Measurements from ENCODE around the gene APBB1IP.

Gene APBB1IP

GRCh38 chr10:26519803-26520202 lies 81.7 kb downstream of the APBB1IP start:
- POLR2A ChIA-PET = no interaction called here
- no peaks in the 10 kb centered on the region for H3K9me3 ChIP-seq (ENCODE audit: control insufficient read depth, insufficient read depth, low read depth, low read length)
- CTCF ChIA-PET = no interaction called here
- no peak overlapping the region for H3K4me3 ChIP-seq (ENCODE audit: low read depth, low read length)
- H3K4me1 ChIP-seq (ENCODE audit: control insufficient read depth, insufficient read depth, low read length) = peaks cover 23% of the 10 kb centered on the region
- TF ChIP-seq ZEB2 (tag by site-specific recombination; IDR thresholded peaks at IDR 0.05) (no peak), ZNF830 (tag by site-specific recombination; IDR thresholded peaks at IDR 0.05; ENCODE audit: low read depth) (no peak), ZSCAN30 (tag by site-specific recombination; IDR thresholded peaks at IDR 0.05) (no peak), ZNF792 (tag by site-specific recombination; IDR thresholded peaks at IDR 0.05) (no peak)
- H3K27ac ChIP-seq (ENCODE audit: extremely low read depth, low read depth, low read length) = no peak overlapping the region
- no peaks in the 10 kb centered on the region for H3K36me3 ChIP-seq (ENCODE audit: control insufficient read depth in 2 of 2, insufficient read depth in 1 of 2, low read length in 2 of 2)

GRCh38 chr10:26520575-26520974 lies 82.4 kb downstream of the APBB1IP start:
- H3K9me3 ChIP-seq (ENCODE audit: control insufficient read depth, insufficient read depth, low read depth, low read length) = no peaks in the 10 kb centered on the region
- TF ChIP-seq KLF9 (tag by site-specific recombination; IDR thresholded peaks at IDR 0.05; ENCODE audit: low read depth) = no peak
- no peak for TF ChIP-seq ZNF792 (tag by site-specific recombination; IDR thresholded peaks at IDR 0.05)
- TF ChIP-seq ZNF626 (tag by site-specific recombination; IDR thresholded peaks at IDR 0.05) = no peak
- no peak for TF ChIP-seq ZNF664 (tag by site-specific recombination; IDR thresholded peaks at IDR 0.05)
- no peak for TF ChIP-seq KLF16 (tag by site-specific recombination; IDR thresholded peaks at IDR 0.05)
- TF ChIP-seq ZNF239 (tag by site-specific recombination; IDR thresholded peaks at IDR 0.05) = no peak
- TF ChIP-seq SCRT2 (tag by site-specific recombination; IDR thresholded peaks at IDR 0.05) = no peak
- TF ChIP-seq ZNF280D (tag by site-specific recombination; IDR thresholded peaks at IDR 0.05) = no peak
- TF ChIP-seq INSM2 (tag by site-specific recombination; IDR thresholded peaks at IDR 0.05) = no peak
- no peak for TF ChIP-seq ZNF121 (tag by site-specific recombination; IDR thresholded peaks at IDR 0.05)
- TF ChIP-seq GLIS2 (tag by site-specific recombination; IDR thresholded peaks at IDR 0.05) = no peak
- no peak for TF ChIP-seq MEIS1 (CRISPR knock-in tag; IDR thresholded peaks at IDR 0.05; ENCODE audit: borderline replicate concordance)
- no peak for TF ChIP-seq ZNF132 (tag by site-specific recombination; IDR thresholded peaks at IDR 0.05; ENCODE audit: borderline replicate concordance)
- no peak for TF ChIP-seq HOXC10 (CRISPR knock-in tag; IDR thresholded peaks at IDR 0.05)
- ChIA-PET POLR2A (no interaction called here), CTCF (no interaction called here)
- H3K36me3 ChIP-seq (ENCODE audit: control insufficient read depth in 2 of 2, insufficient read depth in 1 of 2, low read length in 2 of 2) = no peaks in the 10 kb centered on the region
- H3K27ac ChIP-seq (ENCODE audit: extremely low read depth, low read depth, low read length) = no peak overlapping the region
- H3K4me1 ChIP-seq (ENCODE audit: control insufficient read depth, insufficient read depth, low read length) = peaks cover 25% of the 10 kb centered on the region
- H3K4me3 ChIP-seq (ENCODE audit: low read depth, low read length) = no peak overlapping the region

- Histone ChIP-seq H3K27ac (ENCODE audit: extremely low read depth, low read depth, low read length) (peak overlapping the region; percentile 66), H3K9me3 (ENCODE audit: control insufficient read depth, insufficient read depth, low read depth, low read length) (no peaks in the 10 kb centered on the region), H3K36me3 (ENCODE audit: control insufficient read depth in 2 of 2, insufficient read depth in 1 of 2, low read length in 2 of 2) (no peaks in the 10 kb centered on the region), H3K4me3 (ENCODE audit: low read depth, low read length) (no peak overlapping the region), H3K4me1 (ENCODE audit: control insufficient read depth, insufficient read depth, low read length) (peaks cover 15% of the 10 kb centered on the region)
- POLR2A ChIA-PET = interaction anchor here (0.6 to 0.9 kb wide), 4 partner anchors 8 to 1685 kb away, joined by 4 to 9 read pairs (median 7); no protein-coding TSS in a partner anchor
- CTCF ChIA-PET = interaction anchor here (0.6 to 1.7 kb wide), 3 partner anchors 15 to 56 kb away, joined by 3 to 6 read pairs (median 4); no protein-coding TSS in a partner anchor
- TF ChIP-seq ZNF623 (tag by site-specific recombination; IDR thresholded peaks at IDR 0.05) (no peak; the same call in 1 of the 2 replicates), SP2 (tag by site-specific recombination; IDR thresholded peaks at IDR 0.05) (peak; percentile 71), ZNF624 (tag by site-specific recombination; IDR thresholded peaks at IDR 0.05) (no peak), ZBTB21 (tag by site-specific recombination; IDR thresholded peaks at IDR 0.05) (peak; percentile 87), ZNF18 (tag by site-specific recombination; IDR thresholded peaks at IDR 0.05) (0 out of 2 replicates have a peak, but pooled peaks have one; percentile 44), KLF8 (tag by site-specific recombination; IDR thresholded peaks at IDR 0.05) (peak; percentile 82), ZNF514 (tag by site-specific recombination; IDR thresholded peaks at IDR 0.05) (no peak), SP7 (tag by site-specific recombination; IDR thresholded peaks at IDR 0.05) (peak; percentile 91), ZNF138 (tag by site-specific recombination; IDR thresholded peaks at IDR 0.05; ENCODE audit: borderline replicate concordance) (no peak), ZNF610 (tag by site-specific recombination; IDR thresholded peaks at IDR 0.05; ENCODE audit: borderline replicate concordance) (no peak)
Measured at GRCh38 chr10:26524161-26524896, 86.2 kb downstream of the APBB1IP start.

All from HEK293 (cell line).